Ishikawa (cell line): Measurements from ENCODE around the gene ZNF862.

Source experiments
- CREB1 ChIP-seq: IDR thresholded peaks from 2 replicates; pipeline ENCODE4 v1.6.1; 2012; ENCODE audit warnings: low read depth
- EGR1 ChIP-seq: IDR thresholded peaks from 2 replicates; pipeline ENCODE4 v1.6.1; 2012
- FOXM1 ChIP-seq: IDR thresholded peaks from 2 replicates; pipeline ENCODE4 v1.6.1; 2012; ENCODE audit warnings: low read depth, borderline replicate concordance
- MAX ChIP-seq: IDR thresholded peaks from 2 replicates; pipeline ENCODE4 v1.6.1; 2012
- RAD21 ChIP-seq: IDR thresholded peaks from 2 replicates; pipeline ENCODE4 v1.6.1; 2012; ENCODE audit warnings: low read depth
- REST ChIP-seq: IDR thresholded peaks from 2 replicates; pipeline ENCODE4 v1.6.1; 2012; ENCODE audit warnings: low read depth, mild to moderate bottlenecking
- YY1 ChIP-seq: IDR thresholded peaks from 2 replicates; pipeline ENCODE4 v1.6.1; 2012; ENCODE audit warnings: low read depth

- TF ChIP-seq REST, result no peak
- no peak for TF ChIP-seq MAX
- TF ChIP-seq RAD21, result no peak
- no peak for TF ChIP-seq CREB1
- TF ChIP-seq EGR1, result no peak
- TF ChIP-seq YY1, result no peak
- no peak for TF ChIP-seq FOXM1
These were observed 44.9 kb upstream of the ZNF862 start for GRCh38 chr7:149793261-149793660.
